Endothelial cell of umbilical vein (primary cell): ENCODE results near the gene PAQR8. TPM values are rescaled to one million over a fixed set of nuclear protein-coding genes. Genes with fewer than 3 reads are reported as not detected.

Source experiments
- BruUV-seq: library from RNA; stranded (reverse); fragments of 400-500 nt; replicated peaks from 2 replicates; lab custom pipeline; 2021; lab: Mats Ljungman, UMichigan
- CTCF ChIA-PET: fragments of 300-600, 350-600 bp; sonication (Branson Sonifier 250); formaldehyde crosslinking; loops from one replicate; lab custom pipeline; 2021; ENCODE audit warnings: antibody characterized with exemption, inconsistent platforms; lab: Charles Lee
- POLR2A ChIA-PET: fragments of 300-600, 350-600 bp; sonication (Branson Sonifier 250); formaldehyde crosslinking; loops from one replicate; lab custom pipeline; 2021; ENCODE audit warnings: antibody characterized with exemption, inconsistent platforms; lab: Charles Lee
- DNase-seq: peaks from one replicate; pipeline ENCODE4 v3.0.0-alpha.2; 2011; ENCODE audit warnings: low read depth, low spot score
- FAIRE-seq: peaks from 2 replicates; lab custom pipeline; 2011; peaks lifted over from hg19 to GRCh38; lab: Jason Lieb, UNC
- H2AFZ ChIP-seq: 2 replicates; pipeline ENCODE4 v1.6.0; 2012; ENCODE audit warnings: low read depth, low read length, control low read depth, inconsistent platforms
- H3K27ac ChIP-seq: 2 replicates; pipeline ENCODE4 v1.5.1; 2011; ENCODE audit warnings: low read depth, mild to moderate bottlenecking, control low read depth, low read length, moderate library complexity; ENCODE audit not compliant: insufficient read depth
- H3K27me3 ChIP-seq, 2 experiments: 2 replicates each; pipeline versions ENCODE4 v1.6.0 to v1.6.1; 2011; ENCODE audit warnings: low read length in 2 of 2, mixed read lengths in 1 of 2; ENCODE audit not compliant: control insufficient read depth in 2 of 2, insufficient read depth in 2 of 2
- H3K36me3 ChIP-seq, 2 experiments: 2 replicates in 1 of 2; 3 replicates in 1 of 2; pipeline ENCODE4 v1.5.1; 2011; ENCODE audit warnings: low read length in 2 of 2, mild to moderate bottlenecking in 1 of 2, moderate library complexity in 1 of 2; ENCODE audit not compliant: control insufficient read depth in 2 of 2, insufficient read depth in 2 of 2; ENCODE audit errors: extremely low read depth in 1 of 2
- H3K4me1 ChIP-seq: 3 replicates; pipeline ENCODE4 v1.5.1; 2011; ENCODE audit warnings: mild to moderate bottlenecking, low read length; ENCODE audit not compliant: control insufficient read depth, insufficient read depth; ENCODE audit errors: extremely low read depth
- H3K4me2 ChIP-seq: 2 replicates; pipeline ENCODE4 v1.6.1; 2011; ENCODE audit warnings: low read length, control low read depth, mixed read lengths; ENCODE audit not compliant: insufficient read depth
- H3K4me3 ChIP-seq, 3 experiments: fragments of 200-600 bp in 1 of 3; sonication (generic), shearing (Covaris generic) in 1 of 3; replicated peaks in 1 of 3; 2 replicates each; pipeline ENCODE4 v1.5.1; 2011 to 2016; ENCODE audit warnings: control low read depth in 3 of 3, low read length in 3 of 3, mild to moderate bottlenecking in 2 of 3, inconsistent platforms in 1 of 3, low read depth in 1 of 3, moderate library complexity in 1 of 3; ENCODE audit not compliant: insufficient read depth in 1 of 3
- H3K79me2 ChIP-seq: 2 replicates; pipeline ENCODE4 v1.6.0; 2012; ENCODE audit warnings: low read length, inconsistent platforms; ENCODE audit not compliant: control insufficient read depth, insufficient read depth
- H3K9ac ChIP-seq: replicated peaks from 2 replicates; pipeline ENCODE3; 2011; ENCODE audit warnings: low read length, control low read depth; ENCODE audit not compliant: insufficient read depth; ENCODE audit errors: extremely low read depth
- H3K9me1 ChIP-seq: replicated peaks from 3 replicates; pipeline ENCODE4 v1.6.0; 2011; ENCODE audit warnings: mild to moderate bottlenecking, low read length; ENCODE audit not compliant: control insufficient read depth, insufficient read depth; ENCODE audit errors: extremely low read depth
- H3K9me3 ChIP-seq: replicated peaks from 2 replicates; pipeline ENCODE4 v1.5.1; 2012; ENCODE audit warnings: low read length, inconsistent platforms; ENCODE audit not compliant: control insufficient read depth, insufficient read depth
- H4K20me1 ChIP-seq: replicated peaks from 2 replicates; pipeline ENCODE3; 2011; ENCODE audit warnings: mild to moderate bottlenecking, low read length; ENCODE audit not compliant: control insufficient read depth, insufficient read depth; ENCODE audit errors: extremely low read depth
- EZH2 ChIP-seq: IDR thresholded peaks from 2 replicates; pipeline ENCODE4 v1.6.1; 2012; ENCODE audit warnings: borderline replicate concordance, low read depth, mild to moderate bottlenecking, moderate library complexity, low read length, inconsistent platforms; ENCODE audit not compliant: severe bottlenecking
- FOS ChIP-seq: IDR thresholded peaks from 2 replicates; pipeline ENCODE4 v1.6.1; 2011; ENCODE audit warnings: mild to moderate bottlenecking, low read length, moderate library complexity, borderline replicate concordance; ENCODE audit not compliant: insufficient read depth
- GATA2 ChIP-seq: IDR thresholded peaks from 2 replicates; pipeline ENCODE4 v1.7.0; 2011; ENCODE audit warnings: low read depth, mild to moderate bottlenecking, moderate library complexity, mixed read lengths, low read length; ENCODE audit not compliant: insufficient read length, insufficient read depth
- JUN ChIP-seq: IDR thresholded peaks from 2 replicates; pipeline ENCODE4 v1.6.1; 2011; ENCODE audit warnings: borderline replicate concordance, low read depth; ENCODE audit not compliant: insufficient read length, insufficient read depth
- MAX ChIP-seq: IDR thresholded peaks from 2 replicates; pipeline ENCODE4 v1.6.1; 2011; ENCODE audit not compliant: insufficient read depth, insufficient read length
- MYC ChIP-seq: IDR thresholded peaks from one replicate; pipeline ENCODE4 v1.6.1; 2011; ENCODE audit warnings: mild to moderate bottlenecking, low read depth, low read length
- POLR2A ChIP-seq: IDR thresholded peaks from 2 replicates; pipeline ENCODE4 v1.6.1; 2012; ENCODE audit warnings: low read depth, mild to moderate bottlenecking, control low read depth, low read length
- POLR2AphosphoS5 ChIP-seq: IDR thresholded peaks from 2 replicates; pipeline ENCODE4 v1.6.1; 2012; ENCODE audit warnings: low read depth, mild to moderate bottlenecking, control low read depth, low read length, moderate library complexity; ENCODE audit not compliant: insufficient read depth
- dilution Hi-C: fragments of 300-500 bp; cut with MboI; formaldehyde crosslinking; loops from one replicate; pipeline ENCODE4 v1.15.0; 2019; ENCODE audit warnings: low sequenced_read_pairs; ENCODE audit not compliant: extremely low pct_ligation_motif_present
- intact Hi-C: fragments of 100-400 bp; cut with micrococcal nuclease; formaldehyde crosslinking; loops from one replicate; pipeline ENCODE4 v1.10.0; 2022
- polyA plus RNA-seq, 4 experiments: library from polyadenylated mRNA; depleted of rRNA in 3 of 4; stranded (reverse) in 3 of 4; unstranded in 1 of 4; fragments of >200 nt; gene quantifications; 2 replicates each; pipeline versions ENCODE4 v1.2.1 to v1.2.3, GENCODE V29; 2011 to 2012; ENCODE audit warnings: missing spikeins in 1 of 4
- total RNA-seq: library from RNA; stranded (reverse); gene quantifications from 2 replicates; pipeline ENCODE4 v1.2.3, GENCODE V29; 2021
- TF ChIP-seq, protein P1 (sequence below), 2 donors: IDR thresholded peaks; 1 replicate in 1 of 2; 2 replicates in 1 of 2; pipeline ENCODE4 v1.5.1; 2011; ENCODE audit warnings: low read length in 2 of 2, mild to moderate bottlenecking in 2 of 2, moderate library complexity in 2 of 2, control low read depth in 1 of 2, inconsistent platforms in 1 of 2, low read depth in 1 of 2; ENCODE audit not compliant: insufficient read depth in 1 of 2; ENCODE audit errors: extremely low read depth in 1 of 2

Gene PAQR8
- total and polyA plus RNA-seq, 2 donors (not counting 3 experiments of a cell fraction or from before 2014, with no cell fraction given), result 4.3 to 6.0 TPM

DNA sequence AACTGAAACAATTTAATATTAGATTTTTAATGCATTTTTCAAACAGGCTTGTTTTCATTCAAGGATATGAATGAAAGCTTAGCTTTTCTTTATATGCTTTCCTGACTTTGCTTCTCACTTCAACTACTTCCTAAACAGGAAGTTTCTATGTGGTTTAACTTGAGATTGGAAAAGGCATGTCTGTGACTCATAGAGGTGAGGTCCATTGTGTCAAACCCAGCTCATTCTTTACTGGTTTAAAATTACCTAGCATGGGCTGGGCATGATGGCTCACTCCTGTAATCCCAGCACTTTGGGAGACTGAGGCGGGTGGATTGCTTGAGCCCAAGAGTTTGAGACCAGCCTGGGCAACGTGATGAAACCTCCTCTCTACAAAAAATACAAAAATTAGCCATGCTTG, 92.6 kb downstream of the PAQR8 start:
- Histone ChIP-seq H3K4me3 (no peak overlapping the region), H3K4me2 (peak overlapping the region; percentile 22), H3K9me3 (no peaks in the 10 kb centered on the region), H2AFZ (no peak overlapping the region), H4K20me1 (no peaks in the 10 kb centered on the region), H3K9me1 (no peaks in the 10 kb centered on the region), H3K27ac (peak overlapping the region; percentile 1), H3K36me3 (no peaks in the 10 kb centered on the region), H3K4me1 (peaks cover 8% of the 10 kb centered on the region), H3K79me2 (no peaks in the 10 kb centered on the region), H3K9ac (no peak overlapping the region), H3K27me3 (no peaks in the 10 kb centered on the region)
- intact Hi-C loops (loop anchor here (1.0 kb wide), 1 partner anchor 30 kb away; no protein-coding TSS in a partner anchor), dilution Hi-C loops (no loop called here)
- no peak for TF ChIP-seq POLR2AphosphoS5
- TF ChIP-seq, protein P1, sequence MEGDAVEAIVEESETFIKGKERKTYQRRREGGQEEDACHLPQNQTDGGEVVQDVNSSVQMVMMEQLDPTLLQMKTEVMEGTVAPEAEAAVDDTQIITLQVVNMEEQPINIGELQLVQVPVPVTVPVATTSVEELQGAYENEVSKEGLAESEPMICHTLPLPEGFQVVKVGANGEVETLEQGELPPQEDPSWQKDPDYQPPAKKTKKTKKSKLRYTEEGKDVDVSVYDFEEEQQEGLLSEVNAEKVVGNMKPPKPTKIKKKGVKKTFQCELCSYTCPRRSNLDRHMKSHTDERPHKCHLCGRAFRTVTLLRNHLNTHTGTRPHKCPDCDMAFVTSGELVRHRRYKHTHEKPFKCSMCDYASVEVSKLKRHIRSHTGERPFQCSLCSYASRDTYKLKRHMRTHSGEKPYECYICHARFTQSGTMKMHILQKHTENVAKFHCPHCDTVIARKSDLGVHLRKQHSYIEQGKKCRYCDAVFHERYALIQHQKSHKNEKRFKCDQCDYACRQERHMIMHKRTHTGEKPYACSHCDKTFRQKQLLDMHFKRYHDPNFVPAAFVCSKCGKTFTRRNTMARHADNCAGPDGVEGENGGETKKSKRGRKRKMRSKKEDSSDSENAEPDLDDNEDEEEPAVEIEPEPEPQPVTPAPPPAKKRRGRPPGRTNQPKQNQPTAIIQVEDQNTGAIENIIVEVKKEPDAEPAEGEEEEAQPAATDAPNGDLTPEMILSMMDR (IDR thresholded peaks at IDR 0.05; ENCODE audit: extremely low read depth in 1 of 2, insufficient read depth in 1 of 2, low read depth in 1 of 2, low read length in 2 of 2), result no peak
- peak; percentile 57 for TF ChIP-seq FOS
- no peak for TF ChIP-seq MYC
- TF ChIP-seq POLR2A, result no peak
- TF ChIP-seq GATA2, result no peak
- TF ChIP-seq JUN, result no peak
- no peak for TF ChIP-seq MAX
- TF ChIP-seq EZH2, result no peak
- CTCF ChIA-PET, result interaction anchor here (0.7 to 2.3 kb wide), 5 partner anchors 9 to 38 kb away, joined by 3 to 7 read pairs (median 3); no protein-coding TSS in a partner anchor
- BruUV-seq, result no TSS peak
- POLR2A ChIA-PET, result no interaction called here
- DNase-seq, result peak; percentile 57
- no peak for FAIRE-seq
